ENCODE measurements around the gene HRCT1.

- no peak for TF ChIP-seq CTCF (IDR thresholded peaks at IDR 0.05)
- TF ChIP-seq POLR2A (IDR thresholded peaks at IDR 0.05) = no peak
- TF ChIP-seq EP300 (IDR thresholded peaks at IDR 0.05) = no peak
These were observed 42.9 kb downstream of the HRCT1 start for GRCh38 chr9:35948901-35949318.

Measured in ovary (tissue), 3 donors.